ENCODE data around the gene NCR2.

NCR2 gene

GRCh38 chr6:41359617-41360313 lies 24.4 kb downstream of the NCR2 start:
- no peak for DNase-seq (ENCODE audit: low spot score)

- DNase-seq (ENCODE audit: low spot score): no peak
Observed at GRCh38 chr6:41360314-41360685, 24.9 kb downstream of the NCR2 start.

- no peak for DNase-seq (ENCODE audit: low spot score)
Observed at GRCh38 chr6:41366150-41366549, 30.7 kb downstream of the NCR2 start.

GRCh38 chr6:41367061-41367460 lies 31.7 kb downstream of the NCR2 start:
- DNase-seq (ENCODE audit: low spot score): no peak

GRCh38 chr6:41367700-41368099 lies 32.3 kb downstream of the NCR2 start:
- DNase-seq (ENCODE audit: low spot score): peak; percentile 58

- DNase-seq (ENCODE audit: low spot score): peak; percentile 31
Observed at GRCh38 chr6:41370488-41371111, 35.2 kb downstream of the NCR2 start.

GRCh38 chr6:41371461-41371991 lies 36.1 kb downstream of the NCR2 start:
- peak; percentile 66 for DNase-seq (ENCODE audit: low spot score)

GRCh38 chr6:41371992-41372831 lies 36.8 kb downstream of the NCR2 start:
- peak; percentile 16 for DNase-seq (ENCODE audit: low spot score)

- no peak for DNase-seq (ENCODE audit: low spot score)
Observed at GRCh38 chr6:41372832-41373626, 37.6 kb downstream of the NCR2 start.

- no peak for DNase-seq (ENCODE audit: low spot score)
Observed at GRCh38 chr6:41373627-41373918, 38.2 kb downstream of the NCR2 start.

- DNase-seq (ENCODE audit: low spot score): no peak
Observed at GRCh38 chr6:41373919-41374617, 38.7 kb downstream of the NCR2 start.

GRCh38 chr6:41374618-41375590 lies 39.5 kb downstream of the NCR2 start:
- no peak for DNase-seq (ENCODE audit: low spot score)

- DNase-seq (ENCODE audit: low spot score): no peak
Observed at GRCh38 chr6:41375598-41376151, 40.3 kb downstream of the NCR2 start.

GRCh38 chr6:41376176-41376575 lies 40.8 kb downstream of the NCR2 start:
- DNase-seq (ENCODE audit: low spot score): no peak

- DNase-seq (ENCODE audit: low spot score): no peak
Observed at GRCh38 chr6:41377071-41377470, 41.7 kb downstream of the NCR2 start.

GRCh38 chr6:41379306-41379705 lies 43.9 kb downstream of the NCR2 start:
- DNase-seq (ENCODE audit: low spot score): no peak

GRCh38 chr6:41386594-41386993 lies 51.2 kb downstream of the NCR2 start:
- DNase-seq (ENCODE audit: low spot score): no peak

- no peak for DNase-seq (ENCODE audit: low spot score)
Observed at GRCh38 chr6:41392246-41392645, 56.8 kb downstream of the NCR2 start.

- DNase-seq (ENCODE audit: low spot score): no peak
Observed at GRCh38 chr6:41396335-41396734, 60.9 kb downstream of the NCR2 start.

GRCh38 chr6:41399424-41399823 lies 64.0 kb downstream of the NCR2 start:
- no peak for DNase-seq (ENCODE audit: low spot score)
